Upper lobe of right lung (tissue), 1 donor: ENCODE results near the gene GBP1. TPM values are rescaled to one million over a fixed set of nuclear protein-coding genes. Genes with fewer than 3 reads are reported as not detected.
"Not testable (repeated sequence)": the region's sequence is repeated elsewhere in the genome, so short reads cannot be mapped to it uniquely, and the experiment has no call there.

Source experiments
- ATAC-seq: fragments of 200-7000 bp; cut with Tn5 transposase; one replicate; pipeline ENCODE4 v1.9.1; 2020; ENCODE audit warnings: mild to moderate bottlenecking, moderate library complexity
- DNase-seq: peaks from one replicate; pipeline ENCODE4 v3.0.0-alpha.2; 2020
- H3K27ac ChIP-seq: fragments of 200-600 bp; one replicate; pipeline ENCODE4 v1.8.0; 2022
- H3K27me3 ChIP-seq: fragments of 200-600 bp; one replicate; pipeline ENCODE4 v1.8.0; 2022; ENCODE audit warnings: mild to moderate bottlenecking
- H3K36me3 ChIP-seq: fragments of 200-600 bp; one replicate; pipeline ENCODE4 v1.8.0; 2022
- H3K4me1 ChIP-seq: fragments of 200-600 bp; one replicate; pipeline ENCODE4 v1.8.0; 2022
- H3K4me3 ChIP-seq: fragments of 200-600 bp; one replicate; pipeline ENCODE4 v1.8.0; 2022; ENCODE audit warnings: mild to moderate bottlenecking
- H3K9me3 ChIP-seq: fragments of 200-600 bp; one replicate; pipeline ENCODE4 v1.8.0; 2022
- intact Hi-C: fragments of 100-400 bp; cut with DNase I; formaldehyde crosslinking; loops from one replicate; pipeline ENCODE4 v1.11.0; 2022
- total RNA-seq: library from RNA; stranded (reverse); fragmentation: NEBNext Ultra II Directional; extraction: Animal tissue kit (Norgen Biotek cat#: 25700); gene quantifications from one replicate; pipeline ENCODE4 v1.2.1, GENCODE V29; 2021
- TF ChIP-seq, protein P1 (sequence below): fragments of 200-600 bp; IDR thresholded peaks from one replicate; pipeline ENCODE4 v1.8.0; 2022; ENCODE audit warnings: antibody characterized with exemption
- donor health status: DM: no; HTN: yes; CAD: no; lungs with severe emphysema.

GBP1 gene
- total RNA-seq, 1 donor from 2014 or later = 42.2 TPM

DNA sequence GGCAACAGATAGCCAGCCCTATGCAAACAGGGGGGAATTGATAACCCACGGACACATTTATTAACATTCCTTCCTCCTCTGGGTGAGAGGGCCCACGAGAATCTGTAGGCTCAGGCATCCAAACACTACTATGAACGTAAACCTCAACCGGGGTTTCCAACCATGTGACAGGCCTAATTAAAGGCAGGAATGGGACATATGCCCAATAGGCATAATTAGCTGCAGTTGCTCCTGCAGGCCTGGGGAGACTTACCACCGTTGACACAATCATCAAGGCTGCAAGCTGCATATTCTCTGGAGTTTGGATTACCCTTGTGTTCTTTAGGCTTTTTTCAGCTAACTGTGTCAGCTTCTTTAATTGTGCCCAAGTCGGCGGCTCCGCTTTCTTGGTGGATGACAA is 22.2 kb upstream of the GBP1 start:
- intact Hi-C loops = no loop called here
- DNase-seq (no peak), ATAC-seq (no peak)
- Histone ChIP-seq H3K36me3 (no peaks in the 10 kb centered on the region), H3K4me3 (no peak overlapping the region), H3K27me3 (no peaks in the 10 kb centered on the region), H3K4me1 (no peaks in the 10 kb centered on the region), H3K9me3 (no peaks in the 10 kb centered on the region), H3K27ac (no peak overlapping the region)
- TF ChIP-seq, protein P1, sequence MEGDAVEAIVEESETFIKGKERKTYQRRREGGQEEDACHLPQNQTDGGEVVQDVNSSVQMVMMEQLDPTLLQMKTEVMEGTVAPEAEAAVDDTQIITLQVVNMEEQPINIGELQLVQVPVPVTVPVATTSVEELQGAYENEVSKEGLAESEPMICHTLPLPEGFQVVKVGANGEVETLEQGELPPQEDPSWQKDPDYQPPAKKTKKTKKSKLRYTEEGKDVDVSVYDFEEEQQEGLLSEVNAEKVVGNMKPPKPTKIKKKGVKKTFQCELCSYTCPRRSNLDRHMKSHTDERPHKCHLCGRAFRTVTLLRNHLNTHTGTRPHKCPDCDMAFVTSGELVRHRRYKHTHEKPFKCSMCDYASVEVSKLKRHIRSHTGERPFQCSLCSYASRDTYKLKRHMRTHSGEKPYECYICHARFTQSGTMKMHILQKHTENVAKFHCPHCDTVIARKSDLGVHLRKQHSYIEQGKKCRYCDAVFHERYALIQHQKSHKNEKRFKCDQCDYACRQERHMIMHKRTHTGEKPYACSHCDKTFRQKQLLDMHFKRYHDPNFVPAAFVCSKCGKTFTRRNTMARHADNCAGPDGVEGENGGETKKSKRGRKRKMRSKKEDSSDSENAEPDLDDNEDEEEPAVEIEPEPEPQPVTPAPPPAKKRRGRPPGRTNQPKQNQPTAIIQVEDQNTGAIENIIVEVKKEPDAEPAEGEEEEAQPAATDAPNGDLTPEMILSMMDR = no peak

DNA sequence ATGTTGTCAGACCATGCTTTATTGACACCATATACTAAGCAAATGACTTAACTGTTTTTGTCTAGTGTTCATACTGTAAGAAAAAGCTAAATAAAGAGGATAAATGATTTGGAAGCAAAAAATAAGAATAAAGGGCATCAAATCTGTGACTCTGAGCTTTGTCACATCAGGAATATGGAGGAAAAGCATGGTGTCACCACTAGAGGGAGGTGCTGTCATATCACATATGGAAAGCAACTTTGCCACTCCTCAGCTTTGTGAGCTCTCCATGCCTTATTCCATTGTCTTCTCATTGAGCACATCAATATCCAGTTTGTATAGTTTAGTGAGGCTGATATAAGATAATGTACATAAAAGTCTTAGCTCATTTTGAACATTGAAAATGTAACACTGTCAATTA is 20.8 kb upstream of the GBP1 start:
- ATAC-seq = peak; percentile 79
- H3K9me3 ChIP-seq = no peaks in the 10 kb centered on the region
- TF ChIP-seq, protein P1 = peak; percentile 63
- no peak overlapping the region for H3K4me3 ChIP-seq
- intact Hi-C loops = no loop called here
- no peaks in the 10 kb centered on the region for H3K27me3 ChIP-seq
- H3K27ac ChIP-seq = no peak overlapping the region
- no peaks in the 10 kb centered on the region for H3K36me3 ChIP-seq
- no peak for DNase-seq
- H3K4me1 ChIP-seq = no peaks in the 10 kb centered on the region

DNA sequence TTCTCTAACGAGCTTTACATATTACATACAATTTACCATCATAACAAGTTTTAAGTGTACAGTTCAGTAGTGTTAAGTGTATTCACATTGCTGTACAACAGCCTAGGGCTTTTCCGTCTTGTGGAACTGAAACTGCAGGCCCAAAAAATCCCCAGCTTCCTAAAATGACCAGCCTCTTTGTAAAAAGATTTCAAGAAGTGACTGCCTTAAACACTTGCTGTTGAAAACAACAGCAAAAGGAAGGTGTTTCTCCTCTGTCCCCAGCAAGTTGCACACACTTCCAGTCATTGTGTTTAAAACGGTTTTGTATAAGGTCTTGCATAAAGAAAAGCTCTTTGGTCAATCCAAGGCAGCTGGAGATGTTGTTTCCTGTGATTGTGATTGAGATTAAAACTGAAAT is 16.0 kb upstream of the GBP1 start:
- H3K27ac ChIP-seq = no peak overlapping the region
- no peaks in the 10 kb centered on the region for H3K4me1 ChIP-seq
- intact Hi-C loops = no loop called here
- TF ChIP-seq, protein P1 = no peak
- no peaks in the 10 kb centered on the region for H3K9me3 ChIP-seq
- no peak overlapping the region for H3K4me3 ChIP-seq
- peak; percentile 41 for ATAC-seq
- no peaks in the 10 kb centered on the region for H3K36me3 ChIP-seq
- no peaks in the 10 kb centered on the region for H3K27me3 ChIP-seq
- DNase-seq = no peak

DNA sequence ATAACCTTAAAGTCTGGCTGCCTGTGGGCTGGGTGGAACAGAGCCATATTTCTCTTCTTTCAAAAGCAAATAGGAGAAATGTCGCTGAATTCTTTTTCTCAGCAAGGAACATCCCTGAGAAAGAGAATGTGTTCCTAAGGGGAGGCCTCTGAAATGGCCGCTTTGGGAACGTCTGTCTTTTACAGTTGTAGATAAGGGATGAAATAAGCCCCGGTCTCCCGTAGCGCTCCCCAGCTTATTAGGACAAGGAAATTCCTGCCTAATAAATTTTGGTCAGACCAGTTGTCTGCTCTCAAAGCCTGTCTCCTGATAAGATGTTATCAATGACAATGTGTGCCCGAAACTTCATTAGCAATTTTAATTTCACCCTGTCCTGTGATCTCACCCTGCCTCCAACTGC is 15.1 kb upstream of the GBP1 start:
- H3K27me3 ChIP-seq, DNase-seq, H3K36me3 ChIP-seq, H3K4me3 ChIP-seq, H3K4me1 ChIP-seq, ATAC-seq, H3K27ac ChIP-seq, intact Hi-C loops, H3K9me3 ChIP-seq: not testable (repeated sequence)

DNA sequence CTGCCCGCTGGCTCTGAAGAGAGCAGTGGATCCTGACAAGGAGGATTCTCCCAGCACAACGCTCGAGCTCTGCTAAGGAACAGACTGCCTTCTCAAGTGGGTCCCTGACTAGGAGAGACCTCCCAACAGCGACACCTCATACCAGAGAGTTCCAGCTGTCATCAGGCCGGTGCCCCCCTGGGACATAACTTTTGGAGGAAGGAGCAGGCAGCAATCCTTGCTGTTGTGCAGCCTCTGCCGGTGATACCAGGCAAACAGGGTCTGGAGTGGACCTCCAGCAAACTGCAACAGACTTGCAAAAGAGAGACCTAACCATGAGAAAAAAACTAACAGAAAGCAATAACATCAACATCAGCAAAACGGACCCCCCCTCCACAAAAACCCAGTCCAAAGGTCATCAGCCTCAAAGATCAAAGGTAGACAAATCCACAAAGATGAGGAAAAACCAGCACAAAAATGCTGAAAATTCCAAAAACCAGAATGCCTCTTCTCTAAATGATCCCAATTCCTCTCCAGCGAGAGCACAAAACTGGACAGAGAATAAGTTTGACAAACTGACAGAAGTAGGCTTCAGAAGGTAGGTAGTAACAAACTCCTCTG is 7.6 kb upstream of the GBP1 start:
- H3K27ac ChIP-seq, DNase-seq, H3K4me1 ChIP-seq, H3K36me3 ChIP-seq, H3K4me3 ChIP-seq, ATAC-seq, H3K9me3 ChIP-seq, H3K27me3 ChIP-seq, intact Hi-C loops: not testable (repeated sequence)

DNA sequence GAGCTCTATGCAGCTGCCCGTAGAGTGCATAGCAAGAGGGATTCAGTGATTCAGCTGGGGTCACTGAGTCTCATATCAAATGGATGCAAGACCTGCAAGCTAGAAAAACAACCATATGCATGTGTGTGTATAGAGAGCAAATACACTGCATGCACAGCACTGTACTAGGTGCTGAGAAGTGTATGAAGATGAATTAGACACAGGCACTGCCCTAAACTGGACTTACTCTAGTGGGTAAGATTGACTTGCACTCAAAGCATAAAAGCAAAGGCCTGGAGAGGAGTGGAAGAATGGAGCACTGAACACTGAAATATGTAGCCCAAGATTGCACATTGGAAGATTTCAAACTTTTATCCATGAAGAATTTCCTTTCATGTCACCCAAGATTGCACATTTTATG is 5.5 kb upstream of the GBP1 start:
- Histone ChIP-seq H3K27ac (no peak overlapping the region), H3K27me3 (no peaks in the 10 kb centered on the region), H3K36me3 (no peaks in the 10 kb centered on the region), H3K4me3 (peak overlapping the region; percentile 28), H3K4me1 (peaks cover 8% of the 10 kb centered on the region), H3K9me3 (no peaks in the 10 kb centered on the region)
- intact Hi-C loops = no loop called here
- TF ChIP-seq, protein P1 = no peak
- no peak for DNase-seq
- ATAC-seq = no peak

DNA sequence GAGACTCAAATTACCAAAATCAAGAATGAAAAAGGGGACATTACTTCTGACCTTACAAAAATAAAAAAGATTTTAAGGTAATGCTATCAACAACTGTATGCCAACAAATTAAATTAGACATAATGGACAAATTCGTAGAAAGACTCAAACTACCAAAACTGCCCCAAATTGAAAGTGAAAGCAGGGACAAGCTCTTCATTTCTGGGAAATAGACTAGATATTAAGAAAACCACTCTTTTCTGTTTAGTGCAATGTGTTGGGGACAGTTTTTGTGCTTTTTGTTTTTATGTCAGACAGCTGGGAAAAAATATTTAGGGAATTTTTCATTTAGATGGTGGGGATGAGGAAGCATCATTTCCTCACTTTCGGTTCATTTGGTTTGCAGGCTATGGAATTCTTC is 4.9 kb upstream of the GBP1 start:
- Histone ChIP-seq H3K36me3 (no peaks in the 10 kb centered on the region), H3K27me3 (no peaks in the 10 kb centered on the region), H3K9me3 (no peaks in the 10 kb centered on the region), H3K27ac (no peak overlapping the region), H3K4me3 (peak overlapping the region; percentile 28), H3K4me1 (peaks cover 9% of the 10 kb centered on the region)
- ATAC-seq (no peak), DNase-seq (no peak)
- intact Hi-C loops = no loop called here
- TF ChIP-seq, protein P1 = no peak
